Lung microvascular endothelial cell (primary cell): Measurements from ENCODE around the gene NHLRC1. TPM values are rescaled to one million over a fixed set of nuclear protein-coding genes. Genes with fewer than 3 reads are reported as not detected.
"Not testable (repeated sequence)": the region's sequence is repeated elsewhere in the genome, so short reads cannot be mapped to it uniquely, and the experiment has no call there.

Experiments
- DNase-seq, 2 donors: peaks; one replicate each; pipeline versions ENCODE4 v3.0.0 to v3.0.0-alpha.2; 2010; ENCODE audit warnings: low read depth in 2 of 2
- total RNA-seq: library from RNA; depleted of rRNA; stranded (reverse); fragments of >200 nt; gene quantifications from 2 replicates; pipeline ENCODE4 v1.2.1, GENCODE V29; 2014

Gene NHLRC1
- 0.65 and 0.99 TPM in 2 replicates for total RNA-seq

DNA sequence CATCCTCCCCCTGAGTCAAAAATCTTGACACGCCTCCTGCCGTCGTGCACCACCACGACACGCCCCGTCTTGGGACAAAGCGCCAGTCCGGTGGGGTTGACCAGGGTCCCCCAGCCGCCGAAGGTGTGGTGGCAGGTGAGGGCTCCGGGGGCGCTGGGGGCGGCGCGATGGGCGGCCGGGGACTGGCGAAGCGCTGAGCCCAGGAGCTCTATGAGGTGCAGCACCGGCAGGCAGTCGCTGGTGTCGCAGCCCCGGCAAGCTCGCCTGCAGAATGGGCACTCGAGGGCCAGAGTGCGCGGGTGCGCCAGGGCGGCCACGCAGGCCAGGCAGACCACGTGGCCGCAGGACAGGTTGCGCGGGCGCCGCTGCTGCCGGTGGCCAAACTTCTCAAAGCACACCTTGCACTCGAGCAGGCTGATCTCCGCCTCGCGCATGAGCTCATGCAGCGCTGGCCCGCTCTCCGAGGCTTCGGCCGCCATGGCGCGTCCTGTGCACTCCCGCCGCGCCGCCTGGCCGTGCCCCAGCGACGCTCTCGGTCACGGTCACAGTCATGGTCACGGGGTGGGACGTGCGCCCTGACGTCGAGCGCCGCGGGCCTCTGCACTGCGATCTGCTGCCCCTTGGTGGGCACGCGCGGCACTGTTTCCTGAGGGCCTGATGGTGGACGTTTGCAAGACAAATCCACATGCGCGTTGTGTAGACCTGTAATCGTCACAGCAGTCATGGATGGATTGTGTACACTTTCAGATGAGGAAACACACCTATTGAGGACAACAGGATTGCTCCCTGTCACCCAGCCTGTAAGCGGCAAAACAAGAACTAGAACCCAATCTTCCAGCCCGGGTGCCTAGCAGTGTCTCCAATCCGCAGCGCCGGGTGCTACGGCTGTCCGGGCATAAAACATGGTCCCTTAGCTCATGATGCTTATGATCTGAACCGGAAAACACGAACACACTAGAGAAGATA is at the start of gene NHLRC1:
TSS of gene NHLRC1 (minus strand) at position 550 of the 966 bp plus-strand sequence. CDS start at position 479, 71 bp downstream.
- DNase-seq: peak; percentile 91 to 95

DNA sequence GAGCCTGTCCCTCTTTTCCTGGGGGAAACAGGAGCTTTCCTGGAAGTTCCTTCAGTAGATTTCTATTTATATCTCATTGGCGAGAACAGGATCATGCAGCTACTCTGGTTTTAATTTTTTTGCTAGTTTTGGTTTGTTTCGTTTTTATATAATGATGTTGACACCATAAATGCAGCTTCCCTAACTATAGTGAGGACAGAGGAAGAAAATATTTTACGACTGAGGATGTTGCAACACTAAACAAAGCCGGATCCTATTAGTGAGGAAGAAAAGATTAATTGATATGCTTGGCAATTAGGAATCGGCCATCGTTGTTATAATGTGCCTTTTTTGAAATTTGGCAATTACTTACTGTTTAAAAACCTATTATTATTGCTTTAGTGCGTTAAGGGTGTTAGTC is 49.4 kb upstream of the NHLRC1 start:
- DNase-seq: no peak

DNA sequence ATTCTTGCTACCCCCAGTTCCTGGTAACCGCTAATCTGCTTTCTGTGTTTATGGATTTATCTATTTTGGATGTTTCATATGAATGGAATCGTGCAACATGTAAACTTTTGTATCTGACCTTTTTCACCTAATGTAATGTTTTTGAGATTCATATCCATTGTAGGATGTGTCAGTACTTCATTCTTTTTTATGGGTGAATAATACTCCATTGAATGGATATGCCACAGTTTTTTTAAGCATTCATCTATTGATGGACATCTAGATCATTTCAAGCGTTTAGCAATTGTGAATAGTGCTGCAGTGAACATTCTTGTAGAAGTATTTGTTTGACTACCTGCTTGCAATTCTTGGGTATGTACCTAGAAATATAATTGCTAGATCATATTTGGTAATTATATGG is 45.8 kb upstream of the NHLRC1 start:
- no peak for DNase-seq

DNA sequence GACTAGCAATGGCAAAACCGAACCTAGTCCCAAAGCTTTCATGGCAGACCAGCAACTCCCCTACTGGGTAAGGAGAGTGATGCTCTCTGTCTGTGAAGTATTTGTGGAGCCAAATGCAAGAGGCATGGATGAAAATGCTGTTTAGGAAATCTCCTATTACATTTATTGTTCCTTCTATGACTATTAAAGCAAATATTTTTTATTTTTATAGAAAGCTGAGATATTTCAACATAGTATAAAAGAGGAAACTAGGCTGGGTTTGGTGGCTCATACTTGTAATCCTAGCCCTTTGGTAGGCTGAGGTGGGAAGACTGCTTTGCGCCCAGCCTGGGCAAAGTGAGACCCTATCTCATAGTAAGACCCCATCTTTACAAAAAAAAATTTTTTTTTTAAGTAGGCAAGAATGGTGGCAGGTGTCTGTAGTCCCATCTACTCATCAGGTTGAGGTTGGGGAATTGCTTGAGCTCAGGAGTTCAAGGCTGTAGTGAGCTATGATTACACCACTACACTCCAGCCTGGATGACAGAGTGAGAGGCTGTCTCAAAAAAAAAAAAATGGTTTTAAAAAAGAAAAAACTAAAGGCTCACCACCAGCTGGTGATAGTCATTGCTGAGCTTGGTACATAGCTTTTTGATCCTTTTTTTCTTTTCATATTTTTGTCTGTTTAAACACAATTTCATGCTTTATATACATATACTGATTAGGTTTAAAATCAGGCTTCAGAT is 44.0 kb upstream of the NHLRC1 start:
- no peak for DNase-seq

DNA sequence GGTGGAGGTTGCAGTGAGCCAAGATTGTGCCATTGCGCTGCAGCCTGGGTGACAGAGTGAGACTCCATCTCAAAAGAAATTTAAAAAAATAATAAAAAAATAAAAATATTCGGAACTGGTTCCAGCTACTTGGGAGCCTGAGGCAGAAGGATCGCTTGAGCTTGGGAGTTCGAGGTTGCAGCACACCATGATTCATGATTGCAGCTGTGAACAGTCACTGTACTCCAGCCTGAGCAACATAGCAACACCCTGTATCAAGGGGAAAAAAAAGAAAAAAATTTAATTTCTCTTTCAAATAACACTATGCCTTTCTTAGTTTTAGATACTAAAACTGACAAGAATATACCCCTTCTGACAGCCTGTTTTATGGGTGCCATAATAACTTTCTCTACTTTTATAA is 43.3 kb upstream of the NHLRC1 start:
- DNase-seq: no peak

DNA sequence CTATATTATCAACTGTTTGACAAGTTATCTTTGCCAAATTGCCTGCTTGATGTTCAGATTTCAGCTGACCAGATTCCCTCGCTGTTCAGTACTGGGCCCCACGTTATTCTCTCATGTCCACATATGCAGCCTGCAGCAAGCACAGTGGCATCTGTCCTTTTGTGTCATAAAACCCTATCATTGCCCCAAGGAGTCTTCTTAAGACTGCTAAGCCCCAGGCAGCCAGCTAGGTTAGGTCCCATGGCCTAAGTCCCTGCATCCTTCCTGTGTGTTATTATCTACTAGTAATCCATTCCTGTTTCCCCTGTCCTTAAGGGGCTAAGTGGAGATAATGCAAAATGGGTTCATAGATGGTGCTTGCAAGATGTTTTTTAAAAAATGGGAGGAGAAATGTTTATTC is 39.9 kb upstream of the NHLRC1 start:
- no peak for DNase-seq

DNA sequence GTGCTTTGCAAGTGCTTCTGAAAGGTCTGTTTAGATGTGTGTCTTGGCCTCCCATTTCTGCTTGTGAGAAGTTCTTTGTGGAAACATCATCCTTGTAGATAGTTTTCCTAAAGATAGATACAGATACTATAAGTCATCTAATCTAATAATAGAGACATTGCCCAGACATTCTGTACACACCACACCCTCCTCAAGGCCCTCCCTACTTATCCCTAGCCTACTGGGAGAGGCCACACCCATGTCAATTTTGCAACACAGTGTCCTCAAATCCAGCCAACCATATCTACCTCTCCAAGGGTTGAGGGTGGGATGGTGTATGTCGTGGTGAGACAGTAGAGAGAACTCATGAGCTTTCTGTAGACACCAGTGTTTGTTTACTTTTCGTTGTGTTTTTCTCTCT is 39.0 kb upstream of the NHLRC1 start:
- no peak for DNase-seq

DNA sequence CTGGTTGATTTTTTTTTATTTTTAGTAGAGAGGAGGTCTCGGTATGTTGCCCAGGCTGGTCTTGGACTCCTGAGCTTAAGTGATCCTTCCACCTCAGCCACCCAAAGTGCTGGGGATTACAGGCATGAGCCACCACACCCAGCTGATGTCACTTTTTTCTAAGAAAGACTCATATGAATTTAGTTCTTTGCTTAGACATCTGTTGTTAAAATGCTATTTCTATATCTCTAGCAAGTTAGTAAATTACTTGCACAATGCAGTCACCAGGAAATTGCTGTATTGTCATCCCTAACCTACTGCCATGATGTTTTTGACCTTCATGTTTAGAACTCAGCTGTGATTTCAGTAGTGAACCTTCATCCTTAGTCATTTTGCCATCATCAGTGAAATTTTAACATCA is 38.4 kb upstream of the NHLRC1 start:
- no peak for DNase-seq

DNA sequence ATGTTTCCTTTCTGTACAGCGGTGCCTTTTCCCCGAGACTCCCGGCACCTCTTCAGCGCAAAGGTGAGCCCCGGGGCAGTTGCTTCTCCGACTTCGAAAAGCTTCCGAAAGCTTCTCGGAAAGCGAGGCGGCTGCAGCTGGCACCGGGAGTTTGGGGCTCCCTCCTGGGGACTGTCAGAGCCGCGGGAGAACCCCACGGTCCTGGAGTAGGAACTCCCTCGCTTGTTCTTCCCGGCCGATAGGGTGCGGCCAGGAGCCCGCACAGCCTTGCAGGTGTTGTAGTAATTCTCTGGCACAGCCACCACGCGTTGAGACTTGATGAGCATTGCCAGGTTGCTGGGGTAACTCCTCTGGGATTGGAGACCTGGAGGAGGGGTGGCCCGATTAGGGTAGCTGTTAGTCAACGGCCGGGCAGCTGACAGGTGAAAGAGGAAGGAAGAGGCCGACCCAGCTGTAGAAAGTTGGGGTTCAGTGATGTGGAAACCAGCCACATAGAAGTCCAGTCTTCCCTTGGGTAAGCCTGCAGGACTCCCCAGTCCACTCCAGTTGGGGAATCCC is 33.5 kb upstream of the NHLRC1 start:
- DNase-seq: peak; percentile 36 to 52

DNA sequence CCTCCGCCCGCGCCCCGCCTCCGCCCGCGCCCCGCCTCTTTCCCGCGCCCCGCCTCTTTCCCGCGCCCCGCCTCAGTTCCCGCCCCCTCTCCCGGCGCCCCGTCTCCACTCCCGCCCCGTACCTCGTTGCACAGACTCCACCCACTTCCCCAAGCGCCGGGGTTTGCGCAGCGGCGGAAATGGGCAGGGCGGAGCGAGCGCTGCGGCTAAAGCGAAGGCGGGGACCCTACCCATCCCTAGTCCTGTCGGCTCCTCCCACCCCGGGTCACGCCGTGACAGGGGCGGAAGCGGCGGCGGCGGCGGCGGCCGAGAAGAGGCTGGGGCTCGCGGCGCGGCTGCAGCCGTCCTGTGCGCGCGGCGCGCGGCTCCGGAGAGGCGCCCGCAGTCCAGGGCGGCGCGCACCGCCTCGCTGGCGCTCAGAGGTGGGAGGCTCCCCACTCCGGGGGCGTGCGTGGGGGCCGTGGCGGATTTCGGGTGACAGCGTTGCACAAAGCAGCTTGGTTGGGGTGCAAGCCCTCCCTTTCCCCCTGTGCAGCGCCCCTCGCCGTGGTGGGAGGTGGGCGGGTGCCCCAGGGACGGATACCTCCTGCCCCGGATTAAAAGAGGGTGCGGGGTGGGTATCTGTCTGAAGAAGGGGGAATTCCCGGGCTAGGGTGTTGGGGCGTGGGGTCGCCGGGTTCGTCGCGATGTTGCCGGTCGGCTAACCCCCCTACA is 32.8 kb upstream of the NHLRC1 start, which contains the start of gene KDM1B:
TSS of gene KDM1B (plus strand) at position 273 of the 714 bp plus-strand sequence. CDS start 4,474 bp downstream, outside the sequence.
- peak; percentile 99 for DNase-seq

DNA sequence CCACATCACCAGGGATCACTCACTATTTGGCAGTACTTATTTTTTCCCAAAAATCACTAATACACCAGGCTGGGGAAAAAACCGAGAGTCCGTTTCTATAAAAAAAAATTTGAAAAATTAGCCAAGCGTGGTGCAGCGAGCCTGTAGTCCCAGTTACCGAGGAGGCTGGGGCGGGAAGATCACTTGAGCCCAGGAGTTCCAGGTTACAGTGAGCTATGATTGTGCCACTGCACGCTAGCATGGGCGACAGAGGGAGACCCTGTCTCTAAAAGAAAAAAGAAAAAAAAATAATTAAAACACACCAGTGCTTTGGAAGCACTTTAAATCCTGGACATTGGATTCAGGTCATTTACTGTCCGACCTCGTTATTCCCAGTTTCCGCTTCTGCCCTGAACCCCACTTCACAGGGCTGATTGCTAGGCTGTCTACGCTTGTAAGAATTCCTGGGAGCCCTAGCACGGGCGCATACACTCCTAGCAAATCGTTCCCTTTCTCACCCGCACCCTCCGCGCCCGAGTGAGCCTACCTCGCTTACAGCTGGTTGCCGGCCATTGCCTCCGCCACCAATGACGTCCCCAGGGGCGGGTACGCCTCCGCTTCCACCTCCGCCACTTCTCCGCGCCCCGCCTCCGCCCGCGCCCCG is 32.2 kb upstream of the NHLRC1 start, which contains the start of gene TPMT:
TSS of gene TPMT (minus strand) at position 571 of the 643 bp plus-strand sequence. CDS start 5,950 bp downstream, outside the sequence.
- DNase-seq: peak in 1 of 2 donors; percentile 31

DNA sequence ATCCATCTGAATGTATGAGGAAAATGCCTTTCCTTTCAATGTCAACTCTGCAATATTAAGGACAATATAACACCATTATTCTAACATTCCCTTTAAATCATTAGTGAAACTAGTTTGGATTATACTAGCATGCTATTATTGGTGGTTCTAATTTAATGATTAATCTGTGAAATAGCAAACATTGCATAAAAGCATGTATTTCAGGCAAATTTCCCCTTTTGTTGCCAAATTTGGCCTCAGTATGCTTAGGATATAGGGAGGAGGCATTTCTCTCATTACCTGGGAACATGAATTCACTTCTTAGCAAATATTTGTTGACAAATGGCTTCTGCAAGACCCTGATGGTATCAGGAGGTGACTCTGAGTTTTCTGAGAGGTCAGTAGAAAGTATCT is 30.8 kb upstream of the NHLRC1 start:
- no peak for DNase-seq

DNA sequence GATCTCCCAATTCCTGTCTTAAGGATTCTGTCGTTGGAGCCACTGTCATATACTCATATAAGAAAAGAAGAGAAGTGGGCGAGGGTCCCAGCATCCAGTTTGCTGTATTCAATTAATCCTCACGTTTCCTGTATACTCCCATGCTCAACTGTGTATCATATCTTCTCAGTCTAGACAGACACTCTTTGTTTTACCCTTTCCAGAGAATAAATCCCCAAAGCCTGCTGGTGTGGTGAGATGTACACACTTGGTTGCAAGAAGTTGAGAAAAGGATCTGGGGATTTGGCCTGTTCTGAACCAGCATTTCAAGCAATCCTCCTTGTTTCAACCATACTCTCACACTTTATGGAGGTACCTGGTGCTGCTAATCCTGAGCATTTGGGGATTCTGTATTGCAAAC is 29.3 kb upstream of the NHLRC1 start:
- DNase-seq: no peak

DNA sequence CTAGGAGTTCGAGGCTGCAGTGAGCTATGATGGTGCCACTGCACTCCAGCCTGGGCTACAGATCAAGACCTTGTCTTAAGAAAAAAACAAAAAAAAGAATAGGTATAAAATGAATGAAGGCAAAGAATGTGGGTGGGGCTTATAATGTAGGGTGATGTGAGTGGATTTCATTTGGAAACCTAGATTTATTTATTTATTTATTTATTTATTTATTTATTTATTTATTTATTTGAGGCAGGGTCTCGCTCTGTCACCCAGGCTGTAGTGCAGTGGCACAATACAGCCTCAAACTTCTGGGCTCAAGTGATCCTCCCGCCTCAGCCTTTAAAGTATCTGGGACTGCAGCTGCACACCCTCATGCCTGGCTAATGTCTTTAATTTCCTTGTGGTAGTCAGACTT is 28.9 kb upstream of the NHLRC1 start:
- not testable (repeated sequence) for DNase-seq

DNA sequence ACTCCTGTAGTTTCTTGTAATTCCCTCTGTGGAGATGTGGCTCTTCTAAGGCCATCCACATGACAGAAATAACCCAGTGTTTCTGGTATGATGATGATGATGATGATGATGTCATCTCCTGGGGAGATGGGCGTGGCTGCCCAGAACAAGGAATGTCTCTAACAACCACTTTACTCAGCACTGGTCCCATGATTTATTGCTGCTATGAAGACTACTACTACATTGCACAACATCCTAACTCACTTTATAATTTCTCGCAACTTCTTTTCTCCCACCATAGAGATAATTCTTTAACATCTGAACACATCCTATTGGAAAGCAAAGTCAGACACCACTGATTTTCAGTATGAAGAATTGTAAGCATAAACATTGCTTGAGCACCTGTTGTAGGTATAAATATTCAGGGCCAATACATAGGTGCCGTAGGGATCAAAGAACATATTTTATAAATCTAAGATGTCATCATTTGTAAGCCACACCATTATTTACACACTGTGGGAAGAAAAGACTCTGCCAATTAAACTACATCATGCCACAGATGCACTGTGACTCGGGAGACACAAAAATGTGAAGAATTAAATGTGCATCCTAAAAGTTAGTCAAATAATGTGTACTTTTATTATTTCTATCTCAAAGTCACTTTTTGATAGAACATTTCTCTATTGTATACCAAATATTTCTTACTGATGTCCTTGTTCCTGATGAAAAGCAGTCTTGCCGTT is 26.0 kb upstream of the NHLRC1 start:
- DNase-seq: peak in 1 of 2 donors; percentile 59

DNA sequence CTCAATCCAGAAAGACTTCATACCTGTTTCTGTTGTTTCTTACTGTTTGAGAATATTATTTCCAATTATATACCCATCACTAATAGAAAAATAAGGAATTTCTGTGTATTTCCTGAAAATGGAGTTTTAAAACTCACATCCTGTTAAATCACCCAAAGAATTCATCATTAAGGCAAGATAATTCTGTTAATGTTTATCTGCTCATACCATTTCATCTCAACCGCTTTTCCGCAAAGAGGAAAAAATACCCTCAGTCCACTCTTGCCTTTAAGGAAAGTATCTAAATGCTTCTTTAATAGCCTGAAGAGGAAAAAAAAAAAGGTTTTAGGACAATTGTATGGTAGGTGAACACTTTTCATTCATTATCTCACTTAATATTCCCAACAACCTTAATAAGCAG is 25.1 kb upstream of the NHLRC1 start:
- DNase-seq: no peak

DNA sequence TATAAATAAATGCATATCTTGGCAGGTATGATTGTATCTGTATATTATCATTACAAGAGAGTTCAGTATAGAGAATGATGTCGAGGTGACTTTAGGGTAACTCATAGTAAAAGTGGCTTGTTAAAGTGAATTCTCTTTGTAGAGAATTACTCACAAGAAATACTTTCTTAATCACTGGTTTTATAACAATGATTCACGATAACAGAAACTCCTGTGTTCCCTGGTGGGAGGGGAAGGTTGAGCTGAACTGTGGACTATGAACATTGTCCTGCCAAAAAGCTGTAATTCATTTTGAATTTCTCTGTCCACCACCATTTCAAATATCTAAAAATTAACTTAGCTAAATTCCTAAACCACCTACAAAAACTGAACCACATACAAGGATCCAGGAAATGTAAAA is 24.7 kb upstream of the NHLRC1 start:
- DNase-seq: no peak

DNA sequence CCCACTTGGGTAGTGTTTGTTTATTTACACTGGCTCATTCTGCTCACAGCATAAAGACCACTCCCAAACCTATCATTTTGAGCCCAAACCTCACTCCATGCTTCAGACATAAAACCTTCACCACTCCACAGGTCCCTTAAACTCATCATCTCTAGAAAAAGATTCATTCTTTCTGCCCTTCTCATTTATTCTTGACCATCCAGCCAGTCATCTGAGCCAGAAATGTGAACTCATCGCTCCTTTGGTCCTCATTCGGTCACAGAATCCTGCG is 20.0 kb upstream of the NHLRC1 start:
- no peak for DNase-seq

DNA sequence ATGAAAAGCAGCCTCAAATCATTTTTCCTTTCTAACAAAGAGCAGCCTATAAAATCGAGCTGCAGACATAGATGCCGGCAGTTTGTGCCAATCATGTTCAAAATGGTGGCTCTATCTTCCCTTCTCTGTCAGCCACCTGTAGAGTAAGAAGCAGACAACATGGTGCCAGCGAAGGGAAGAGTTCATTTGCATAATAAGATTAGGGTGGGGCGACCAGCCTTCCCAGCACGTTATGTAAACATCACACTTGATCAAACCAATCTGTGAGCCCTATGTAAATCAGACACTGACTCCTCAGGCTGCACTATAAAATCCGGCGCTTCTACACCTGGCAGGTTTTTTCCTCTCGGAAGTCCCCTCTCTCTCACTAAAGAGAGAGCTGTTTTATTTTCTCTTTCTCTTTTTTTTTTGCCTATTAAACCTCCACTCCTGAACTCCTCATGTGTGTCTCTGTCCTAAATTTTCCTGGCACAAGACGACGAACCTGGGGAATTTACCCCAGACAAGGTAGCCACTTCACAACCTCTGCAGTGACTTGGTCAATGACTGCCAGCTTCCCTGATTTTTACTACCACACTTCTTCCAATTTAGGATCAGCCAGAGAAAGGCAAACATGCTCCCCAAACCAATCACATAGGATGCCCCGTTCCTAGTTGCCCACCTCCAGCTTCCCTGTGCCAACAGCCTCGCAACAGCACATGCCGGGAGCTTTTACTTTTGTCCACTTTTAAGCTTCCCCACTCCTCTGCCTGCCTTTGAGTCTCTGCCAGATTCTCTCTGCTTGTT is 19.5 kb upstream of the NHLRC1 start:
- DNase-seq: no peak
